ENCODE results near the gene SLC4A4. TPM values are rescaled to one million over a fixed set of nuclear protein-coding genes. Genes with fewer than 3 reads are reported as not detected.

Gene SLC4A4
- total and polyA plus RNA-seq, 4 donors: 3.2 to 78.6 (median 18.6) TPM

GRCh38 chr4:71300362-71300761 lies 38.5 kb upstream of the SLC4A4 start:
- peaks cover 0 to 4% (median 0%) of the 10 kb centered on the region in 4 donors for H3K36me3 ChIP-seq (ENCODE audit: control insufficient read depth in 4 of 4, insufficient read depth in 4 of 4, low read length in 4 of 4)
- ATAC-seq (ENCODE audit: insufficient read depth, low FRiP score) (no peak), DNase-seq (no peak)
- H3K9ac ChIP-seq (ENCODE audit: insufficient read depth in 1 of 2, low read length in 2 of 2): no peak overlapping the region
- H3K4me3 ChIP-seq: no peak overlapping the region
- no peak overlapping the region for H3K27ac ChIP-seq (ENCODE audit: low read depth in 1 of 2, low read length in 1 of 2)
- no peaks in the 10 kb centered on the region for H3K9me3 ChIP-seq (ENCODE audit: control insufficient read depth in 4 of 4, insufficient read depth in 3 of 4, low read length in 3 of 4)
- no peaks in the 10 kb centered on the region for H3K27me3 ChIP-seq (ENCODE audit: control insufficient read depth in 3 of 3, insufficient read depth in 3 of 3, low read length in 2 of 3)
- 95 to 96% methylated on average over 8 of the region's 8 CpGs for WGBS, 2 donors
- peaks cover 0 to 18% (median 3%) of the 10 kb centered on the region in 5 donors for H3K4me1 ChIP-seq (ENCODE audit: control insufficient read depth in 5 of 5, insufficient read depth in 5 of 5, low read length in 5 of 5)
- no peak for TF ChIP-seq CTCF (IDR thresholded peaks at IDR 0.05; ENCODE audit: control extremely low read depth, extremely low read depth)

- H3K27me3 ChIP-seq (ENCODE audit: control insufficient read depth in 3 of 3, insufficient read depth in 3 of 3, low read length in 2 of 3): no peaks in the 10 kb centered on the region
- peaks cover 0 to 4% (median 1%) of the 10 kb centered on the region in 4 donors for H3K36me3 ChIP-seq (ENCODE audit: control insufficient read depth in 4 of 4, insufficient read depth in 4 of 4, low read length in 4 of 4)
- WGBS, 2 donors: 77 to 82% methylated on average over 3 of the region's 3 CpGs
- DNase-seq (no peak), ATAC-seq (ENCODE audit: insufficient read depth, low FRiP score) (no peak)
- H3K4me3 ChIP-seq: no peak overlapping the region
- no peak for TF ChIP-seq CTCF (IDR thresholded peaks at IDR 0.05; ENCODE audit: control extremely low read depth, extremely low read depth)
- H3K27ac ChIP-seq (ENCODE audit: low read depth in 1 of 2, low read length in 1 of 2): no peak overlapping the region
- no peaks in the 10 kb centered on the region for H3K9me3 ChIP-seq (ENCODE audit: control insufficient read depth in 4 of 4, insufficient read depth in 3 of 4, low read length in 3 of 4)
- H3K9ac ChIP-seq (ENCODE audit: insufficient read depth in 1 of 2, low read length in 2 of 2): no peak overlapping the region
- H3K4me1 ChIP-seq (ENCODE audit: control insufficient read depth in 5 of 5, insufficient read depth in 5 of 5, low read length in 5 of 5): peaks cover 0 to 18% (median 3%) of the 10 kb centered on the region in 5 donors
Observed at GRCh38 chr4:71300964-71301363, 37.9 kb upstream of the SLC4A4 start.

- no peak overlapping the region for H3K27ac ChIP-seq (ENCODE audit: low read depth in 1 of 2, low read length in 1 of 2)
- peaks cover 0 to 18% (median 3%) of the 10 kb centered on the region in 5 donors for H3K4me1 ChIP-seq (ENCODE audit: control insufficient read depth in 5 of 5, insufficient read depth in 5 of 5, low read length in 5 of 5)
- WGBS, 2 donors: 88 to 89% methylated on average over 1 of the region's 1 CpG
- ATAC-seq (ENCODE audit: insufficient read depth, low FRiP score) (no peak), DNase-seq (no peak)
- no peak overlapping the region for H3K4me3 ChIP-seq
- no peak for TF ChIP-seq CTCF (IDR thresholded peaks at IDR 0.05; ENCODE audit: control extremely low read depth, extremely low read depth)
- H3K36me3 ChIP-seq (ENCODE audit: control insufficient read depth in 4 of 4, insufficient read depth in 4 of 4, low read length in 4 of 4): peaks cover 0 to 4% (median 1%) of the 10 kb centered on the region in 4 donors
- no peaks in the 10 kb centered on the region for H3K27me3 ChIP-seq (ENCODE audit: control insufficient read depth in 3 of 3, insufficient read depth in 3 of 3, low read length in 2 of 3)
- H3K9ac ChIP-seq (ENCODE audit: insufficient read depth in 1 of 2, low read length in 2 of 2): no peak overlapping the region
- no peaks in the 10 kb centered on the region for H3K9me3 ChIP-seq (ENCODE audit: control insufficient read depth in 4 of 4, insufficient read depth in 3 of 4, low read length in 3 of 4)
Observed at GRCh38 chr4:71303287-71303686, 35.5 kb upstream of the SLC4A4 start.

GRCh38 chr4:71303850-71304249 lies 35.0 kb upstream of the SLC4A4 start:
- H3K36me3 ChIP-seq (ENCODE audit: control insufficient read depth in 4 of 4, insufficient read depth in 4 of 4, low read length in 4 of 4): peaks cover 0 to 4% (median 1%) of the 10 kb centered on the region in 4 donors
- 90 to 92% methylated on average over 2 of the region's 2 CpGs for WGBS, 2 donors

More at GRCh38 chr4:71303850-71304249, 35.0 kb upstream of the SLC4A4 start:
- ATAC-seq (ENCODE audit: insufficient read depth, low FRiP score) (no peak), DNase-seq (no peak)
- Histone ChIP-seq H3K27ac (ENCODE audit: low read depth in 1 of 2, low read length in 1 of 2) (no peak overlapping the region), H3K27me3 (ENCODE audit: control insufficient read depth in 3 of 3, insufficient read depth in 3 of 3, low read length in 2 of 3) (no peaks in the 10 kb centered on the region), H3K9me3 (ENCODE audit: control insufficient read depth in 4 of 4, insufficient read depth in 3 of 4, low read length in 3 of 4) (no peaks in the 10 kb centered on the region), H3K4me3 (no peak overlapping the region), H3K4me1 (ENCODE audit: control insufficient read depth in 5 of 5, insufficient read depth in 5 of 5, low read length in 5 of 5) (peaks cover 0 to 18% (median 3%) of the 10 kb centered on the region in 5 donors), H3K9ac (ENCODE audit: insufficient read depth in 1 of 2, low read length in 2 of 2) (no peak overlapping the region)
- TF ChIP-seq CTCF (IDR thresholded peaks at IDR 0.05; ENCODE audit: control extremely low read depth, extremely low read depth): no peak

Measured in lung (tissue), 12 donors.